Suprapubic skin (tissue), 4 donors: Measurements from ENCODE around the gene PCSK1. TPM values are rescaled to one million over a fixed set of nuclear protein-coding genes. Genes with fewer than 3 reads are reported as not detected.

Experiments used
- DNase-seq, 2 donors: peaks; one replicate each; pipeline ENCODE4 v3.0.0-alpha.2; 2019; ENCODE audit warnings: low spot score in 2 of 2
- H3K27ac ChIP-seq: fragments of 200-600 bp; sonication (generic); one replicate; pipeline ENCODE4 v1.5.1; 2019
- H3K27me3 ChIP-seq: fragments of 200-600 bp; sonication (generic); one replicate; pipeline ENCODE4 v1.5.1; 2019
- H3K36me3 ChIP-seq: fragments of 200-600 bp; sonication (generic); one replicate; pipeline ENCODE4 v1.5.1; 2019
- H3K4me1 ChIP-seq: fragments of 200-600 bp; sonication (generic); one replicate; pipeline ENCODE4 v1.5.1; 2019
- H3K4me3 ChIP-seq: fragments of 200-600 bp; sonication (generic); one replicate; pipeline ENCODE4 v1.5.1; 2019; ENCODE audit warnings: mild to moderate bottlenecking
- H3K9me3 ChIP-seq: fragments of 200-600 bp; sonication (generic); one replicate; pipeline ENCODE4 v1.5.1; 2019
- EP300 ChIP-seq: sonication (generic); formaldehyde crosslinking; IDR thresholded peaks from one replicate; pipeline ENCODE4 v1.6.1; 2017; ENCODE audit warnings: antibody characterized with exemption
- POLR2A ChIP-seq, 2 donors: fragments of 450-650 bp; IDR thresholded peaks; one replicate each; pipeline ENCODE4 v1.6.1; 2017; ENCODE audit warnings: antibody characterized with exemption in 2 of 2, mild to moderate bottlenecking in 2 of 2, moderate library complexity in 2 of 2
- POLR2AphosphoS5 ChIP-seq, 3 donors: sonication (generic); formaldehyde crosslinking; IDR thresholded peaks; one replicate each; pipeline ENCODE4 v1.6.1; 2017; ENCODE audit warnings: antibody characterized with exemption in 3 of 3
- WGBS: methylation state at CpG from one replicate; pipeline ENCODE4 v1.1.5; 2018; 5-methylcytosine and 5-hydroxymethylcytosine counted together
- total RNA-seq, 4 donors: library from RNA; depleted of rRNA; stranded (reverse); fragments of >200 nt; gene quantifications; one replicate each; pipeline ENCODE4 v1.1.0, GENCODE V29; 2016
- TF ChIP-seq, protein P1 (sequence below), 2 donors: fragments of 200-600 bp in 1 of 2; fragments of 450-650 bp in 1 of 2; sonication (generic) in 1 of 2; IDR thresholded peaks; one replicate each; pipeline ENCODE4 v1.5.1; 2016 to 2019; ENCODE audit warnings: antibody characterized with exemption in 2 of 2, mild to moderate bottlenecking in 1 of 2, moderate library complexity in 1 of 2

Gene PCSK1
- total RNA-seq, 4 donors from 2014 or later, result 0.25 to 1.4 (median 0.36) TPM

- H3K27me3 ChIP-seq, result no peaks in the 10 kb centered on the region
- H3K4me3 ChIP-seq, result no peak overlapping the region
- WGBS, result 98% methylated on average over 2 of the region's 2 CpGs
- H3K4me1 ChIP-seq, result no peaks in the 10 kb centered on the region
- H3K9me3 ChIP-seq, result peaks cover 4% of the 10 kb centered on the region
- H3K36me3 ChIP-seq, result no peaks in the 10 kb centered on the region
- TF ChIP-seq POLR2AphosphoS5 (IDR thresholded peaks at IDR 0.05), result no peak
- TF ChIP-seq EP300, result no peak
- TF ChIP-seq POLR2A (IDR thresholded peaks at IDR 0.05), result no peak
- TF ChIP-seq, protein P1, sequence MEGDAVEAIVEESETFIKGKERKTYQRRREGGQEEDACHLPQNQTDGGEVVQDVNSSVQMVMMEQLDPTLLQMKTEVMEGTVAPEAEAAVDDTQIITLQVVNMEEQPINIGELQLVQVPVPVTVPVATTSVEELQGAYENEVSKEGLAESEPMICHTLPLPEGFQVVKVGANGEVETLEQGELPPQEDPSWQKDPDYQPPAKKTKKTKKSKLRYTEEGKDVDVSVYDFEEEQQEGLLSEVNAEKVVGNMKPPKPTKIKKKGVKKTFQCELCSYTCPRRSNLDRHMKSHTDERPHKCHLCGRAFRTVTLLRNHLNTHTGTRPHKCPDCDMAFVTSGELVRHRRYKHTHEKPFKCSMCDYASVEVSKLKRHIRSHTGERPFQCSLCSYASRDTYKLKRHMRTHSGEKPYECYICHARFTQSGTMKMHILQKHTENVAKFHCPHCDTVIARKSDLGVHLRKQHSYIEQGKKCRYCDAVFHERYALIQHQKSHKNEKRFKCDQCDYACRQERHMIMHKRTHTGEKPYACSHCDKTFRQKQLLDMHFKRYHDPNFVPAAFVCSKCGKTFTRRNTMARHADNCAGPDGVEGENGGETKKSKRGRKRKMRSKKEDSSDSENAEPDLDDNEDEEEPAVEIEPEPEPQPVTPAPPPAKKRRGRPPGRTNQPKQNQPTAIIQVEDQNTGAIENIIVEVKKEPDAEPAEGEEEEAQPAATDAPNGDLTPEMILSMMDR (IDR thresholded peaks at IDR 0.05), result no peak
- DNase-seq, result no peak
- H3K27ac ChIP-seq, result no peak overlapping the region
Measured at GRCh38 chr5:96354237-96354636, 78.8 kb downstream of the PCSK1 start.

- no peak overlapping the region for H3K27ac ChIP-seq
- no peak for TF ChIP-seq POLR2A (IDR thresholded peaks at IDR 0.05)
- no peaks in the 10 kb centered on the region for H3K27me3 ChIP-seq
- no peak overlapping the region for H3K4me3 ChIP-seq
- no peaks in the 10 kb centered on the region for H3K9me3 ChIP-seq
- no peaks in the 10 kb centered on the region for H3K4me1 ChIP-seq
- DNase-seq, result no peak
- H3K36me3 ChIP-seq, result no peaks in the 10 kb centered on the region
- 95% methylated on average over 1 of the region's 1 CpG for WGBS
Measured at GRCh38 chr5:96353220-96353619, 79.8 kb downstream of the PCSK1 start.

GRCh38 chr5:96350678-96351077 lies 82.4 kb downstream of the PCSK1 start:
- H3K27me3 ChIP-seq, result no peaks in the 10 kb centered on the region
- TF ChIP-seq, protein P1 (IDR thresholded peaks at IDR 0.05), result no peak
- no peak for TF ChIP-seq POLR2AphosphoS5 (IDR thresholded peaks at IDR 0.05)
- no peak for TF ChIP-seq EP300
- TF ChIP-seq POLR2A (IDR thresholded peaks at IDR 0.05), result no peak
- DNase-seq, result no peak
- 51% methylated on average over 2 of the region's 2 CpGs for WGBS
- H3K4me1 ChIP-seq, result no peaks in the 10 kb centered on the region
- no peaks in the 10 kb centered on the region for H3K9me3 ChIP-seq
- no peaks in the 10 kb centered on the region for H3K36me3 ChIP-seq
- H3K4me3 ChIP-seq, result no peak overlapping the region
- no peak overlapping the region for H3K27ac ChIP-seq

- no peak overlapping the region for H3K4me3 ChIP-seq
- TF ChIP-seq EP300, result no peak
- TF ChIP-seq POLR2A (IDR thresholded peaks at IDR 0.05), result no peak
- TF ChIP-seq, protein P1 (IDR thresholded peaks at IDR 0.05), result no peak
- TF ChIP-seq POLR2AphosphoS5 (IDR thresholded peaks at IDR 0.05), result no peak
- 69% methylated on average over 1 of the region's 1 CpG for WGBS
- no peak for DNase-seq
- H3K4me1 ChIP-seq, result no peaks in the 10 kb centered on the region
- H3K9me3 ChIP-seq, result no peaks in the 10 kb centered on the region
- H3K27ac ChIP-seq, result no peak overlapping the region
- no peaks in the 10 kb centered on the region for H3K36me3 ChIP-seq
- no peaks in the 10 kb centered on the region for H3K27me3 ChIP-seq
Measured at GRCh38 chr5:96348536-96348935, 84.5 kb downstream of the PCSK1 start.

DNA sequence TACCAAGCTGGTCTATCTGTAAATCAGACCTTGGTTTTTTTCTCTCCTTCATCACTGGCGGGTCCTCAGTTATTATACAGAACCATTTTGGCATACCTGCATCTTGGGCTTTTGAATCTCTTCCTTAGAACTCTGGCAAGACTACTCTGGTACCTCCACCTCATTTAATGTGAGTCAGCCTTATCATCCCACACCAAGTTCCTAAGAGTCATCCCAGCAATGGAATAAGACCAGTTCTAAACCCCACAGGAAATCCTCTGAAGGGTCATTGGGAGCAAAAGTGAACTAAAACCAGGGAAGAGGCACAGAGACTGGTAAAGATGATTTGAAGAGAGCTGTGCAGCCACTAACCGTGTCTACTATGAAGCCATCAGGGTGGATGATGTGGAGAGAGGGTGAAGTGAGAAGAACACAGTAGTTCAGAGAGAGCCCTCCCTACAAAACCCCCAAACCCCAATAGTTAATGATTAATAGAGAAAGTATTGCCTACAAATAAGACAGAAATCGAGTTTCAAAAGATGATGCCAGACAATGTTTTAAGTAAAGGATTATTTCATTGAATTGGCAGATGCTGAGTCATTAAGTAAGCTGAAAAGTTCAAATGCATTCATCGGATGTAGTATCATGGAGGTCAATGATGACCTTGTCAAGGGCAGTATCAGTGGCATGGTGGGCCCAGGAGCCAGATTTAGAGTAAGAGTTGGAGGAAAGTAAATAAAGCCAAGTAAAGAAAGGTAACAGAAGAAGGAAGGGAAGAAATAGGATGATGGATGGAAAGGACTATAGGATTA lies 85.4 kb downstream of the PCSK1 start:
- Histone ChIP-seq H3K27ac (no peak overlapping the region), H3K9me3 (no peaks in the 10 kb centered on the region), H3K36me3 (no peaks in the 10 kb centered on the region), H3K27me3 (no peaks in the 10 kb centered on the region), H3K4me3 (no peak overlapping the region), H3K4me1 (no peaks in the 10 kb centered on the region)
- TF ChIP-seq, protein P1 (IDR thresholded peaks at IDR 0.05), result no peak
- TF ChIP-seq POLR2AphosphoS5 (IDR thresholded peaks at IDR 0.05) (no peak), POLR2A (IDR thresholded peaks at IDR 0.05) (no peak), EP300 (no peak)
- no peak for DNase-seq
- 92% methylated on average over 4 of the region's 4 CpGs for WGBS
